ENCODE measurements around the gene RSPRY1. TPM values are rescaled to one million over a fixed set of nuclear protein-coding genes. Genes with fewer than 3 reads are reported as not detected.
"Not testable (repeated sequence)": the region's sequence is repeated elsewhere in the genome, so short reads cannot be mapped to it uniquely, and the experiment has no call there.

RSPRY1 gene
- total RNA-seq, 1 donor from 2014 or later = 14.0 TPM

DNA sequence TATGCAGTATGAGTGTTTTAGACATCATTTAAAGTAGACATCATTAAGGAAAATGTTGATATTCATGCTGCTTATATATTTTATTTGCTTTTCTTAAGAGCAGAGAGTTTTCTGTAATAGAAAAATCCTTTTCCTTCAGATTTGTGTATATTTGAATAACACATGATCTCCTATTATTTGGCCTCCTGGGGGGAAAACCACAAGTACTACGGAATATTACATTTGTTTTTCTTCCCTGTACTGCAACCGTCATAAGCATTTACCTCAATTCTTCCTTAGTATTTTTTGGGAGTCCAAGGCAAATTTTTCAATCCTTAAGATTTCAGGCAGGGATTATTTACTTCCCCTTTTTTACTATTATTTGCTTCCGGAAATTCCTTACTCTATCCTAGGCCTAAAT, 6.0 kb downstream of the RSPRY1 start:
- Histone ChIP-seq H3K27me3 (ENCODE audit: low read depth) (no peaks in the 10 kb centered on the region), H3K36me3 (no peaks in the 10 kb centered on the region), H3K4me1 (peaks cover 78% of the 10 kb centered on the region), H3K4me3 (no peak overlapping the region), H3K9me3 (replicated peaks) (no peaks in the 10 kb centered on the region), H3K27ac (replicated peaks) (no peak overlapping the region)
- TF ChIP-seq CTCF (IDR thresholded peaks at IDR 0.05; ENCODE audit: borderline replicate concordance) = no peak
- intact Hi-C loops (cut with micrococcal nuclease) = no loop called here
- no peak for DNase-seq

GRCh38 chr16:57192720-57193486, 6.8 kb downstream of the RSPRY1 start:
- H3K4me1 ChIP-seq = peaks cover 77% of the 10 kb centered on the region
- DNase-seq = no peak
- TF ChIP-seq CTCF (IDR thresholded peaks at IDR 0.05; ENCODE audit: borderline replicate concordance) = no peak
- H3K27ac ChIP-seq (replicated peaks) = no peak overlapping the region
- no peak overlapping the region for H3K4me3 ChIP-seq
- no peaks in the 10 kb centered on the region for H3K27me3 ChIP-seq (ENCODE audit: low read depth)
- no peaks in the 10 kb centered on the region for H3K36me3 ChIP-seq
- intact Hi-C loops (cut with micrococcal nuclease) = no loop called here
- H3K9me3 ChIP-seq (replicated peaks) = no peaks in the 10 kb centered on the region

GRCh38 chr16:57194512-57194911, 8.4 kb downstream of the RSPRY1 start:
- no peak for TF ChIP-seq CTCF (IDR thresholded peaks at IDR 0.05; ENCODE audit: borderline replicate concordance)
- Histone ChIP-seq H3K27ac (replicated peaks) (no peak overlapping the region), H3K9me3 (replicated peaks) (no peaks in the 10 kb centered on the region), H3K27me3 (ENCODE audit: low read depth) (no peaks in the 10 kb centered on the region), H3K4me1 (peaks cover 78% of the 10 kb centered on the region), H3K36me3 (no peaks in the 10 kb centered on the region), H3K4me3 (no peak overlapping the region)
- intact Hi-C loops (cut with micrococcal nuclease) = no loop called here
- DNase-seq = no peak

GRCh38 chr16:57196286-57196685, 10.2 kb downstream of the RSPRY1 start:
- no peak for TF ChIP-seq CTCF (IDR thresholded peaks at IDR 0.05; ENCODE audit: borderline replicate concordance)
- DNase-seq = no peak
- Histone ChIP-seq H3K4me1 (peaks cover 66% of the 10 kb centered on the region), H3K9me3 (replicated peaks) (no peaks in the 10 kb centered on the region), H3K27ac (replicated peaks) (no peak overlapping the region), H3K36me3 (no peaks in the 10 kb centered on the region), H3K4me3 (no peak overlapping the region), H3K27me3 (ENCODE audit: low read depth) (no peaks in the 10 kb centered on the region)
- intact Hi-C loops (cut with micrococcal nuclease) = no loop called here

- peaks cover 61% of the 10 kb centered on the region for H3K4me1 ChIP-seq
- H3K4me3 ChIP-seq = no peak overlapping the region
- DNase-seq = no peak
- no peaks in the 10 kb centered on the region for H3K9me3 ChIP-seq (replicated peaks)
- H3K36me3 ChIP-seq = no peaks in the 10 kb centered on the region
- TF ChIP-seq CTCF (IDR thresholded peaks at IDR 0.05; ENCODE audit: borderline replicate concordance) = no peak
- H3K27ac ChIP-seq (replicated peaks) = no peak overlapping the region
- intact Hi-C loops (cut with micrococcal nuclease) = no loop called here
- H3K27me3 ChIP-seq (ENCODE audit: low read depth) = no peaks in the 10 kb centered on the region
Measured at GRCh38 chr16:57196753-57197152, 10.6 kb downstream of the RSPRY1 start.

DNA sequence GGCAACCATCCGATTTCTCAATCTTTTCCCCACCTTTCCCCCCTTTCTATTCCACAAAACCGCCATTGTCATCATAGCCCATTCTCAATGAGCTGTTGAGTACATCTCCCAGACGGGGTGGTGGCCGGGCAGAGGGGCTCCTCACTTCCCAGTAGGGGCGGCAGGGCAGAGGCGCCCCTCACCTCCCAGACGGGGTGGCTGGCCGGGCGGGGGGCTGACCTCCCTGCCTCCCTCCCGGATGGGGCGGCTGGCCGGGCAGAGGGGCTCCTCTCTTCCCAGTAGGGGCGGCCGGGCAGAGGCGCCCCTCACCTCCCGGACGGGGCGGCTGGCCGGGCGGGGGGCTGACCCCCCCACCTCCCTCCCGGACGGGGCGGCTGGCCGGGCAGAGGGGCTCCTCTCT, 14.2 kb downstream of the RSPRY1 start:
- intact Hi-C loops (cut with micrococcal nuclease); H3K9me3 ChIP-seq (replicated peaks); H3K4me3 ChIP-seq; DNase-seq; H3K27ac ChIP-seq (replicated peaks); H3K36me3 ChIP-seq; H3K27me3 ChIP-seq (ENCODE audit: low read depth): not testable (repeated sequence)
- H3K4me1 ChIP-seq = peaks cover 32% of the 10 kb centered on the region

- H3K9me3 ChIP-seq (replicated peaks); DNase-seq; H3K27me3 ChIP-seq (ENCODE audit: low read depth); H3K27ac ChIP-seq (replicated peaks); intact Hi-C loops (cut with micrococcal nuclease); H3K4me3 ChIP-seq: not testable (repeated sequence)
- H3K4me1 ChIP-seq = peaks cover 31% of the 10 kb centered on the region
- H3K36me3 ChIP-seq = peaks cover 13% of the 10 kb centered on the region
Measured at GRCh38 chr16:57200926-57201325, 14.8 kb downstream of the RSPRY1 start.

Measured in left ventricle myocardium inferior (tissue), 1 donor.